Neuron (in vitro differentiated cells): Measurements from ENCODE around the gene KDM6B.

ENCODE experiments used
- H2AFZ ChIP-seq: one replicate; pipeline ENCODE4 v1.6.1; 2013; ENCODE audit warnings: low read depth, mild to moderate bottlenecking, inconsistent platforms, low read length, moderate library complexity
- H3K27me3 ChIP-seq: one replicate; pipeline ENCODE4 v1.6.1; 2013; ENCODE audit warnings: low read length; ENCODE audit not compliant: insufficient read depth
- H3K36me3 ChIP-seq: one replicate; pipeline ENCODE4 v1.6.1; 2013; ENCODE audit warnings: low read length; ENCODE audit not compliant: insufficient read depth
- H3K4me1 ChIP-seq: one replicate; pipeline ENCODE4 v1.6.1; 2013; ENCODE audit warnings: low read length; ENCODE audit not compliant: insufficient read depth
- H3K4me3 ChIP-seq: 2 replicates; pipeline ENCODE4 v1.5.1; 2013; ENCODE audit warnings: mild to moderate bottlenecking, low read length, moderate library complexity
- H3K9me3 ChIP-seq: one replicate; pipeline ENCODE4 v1.6.1; 2013; ENCODE audit warnings: low read length

Gene KDM6B, protein sequence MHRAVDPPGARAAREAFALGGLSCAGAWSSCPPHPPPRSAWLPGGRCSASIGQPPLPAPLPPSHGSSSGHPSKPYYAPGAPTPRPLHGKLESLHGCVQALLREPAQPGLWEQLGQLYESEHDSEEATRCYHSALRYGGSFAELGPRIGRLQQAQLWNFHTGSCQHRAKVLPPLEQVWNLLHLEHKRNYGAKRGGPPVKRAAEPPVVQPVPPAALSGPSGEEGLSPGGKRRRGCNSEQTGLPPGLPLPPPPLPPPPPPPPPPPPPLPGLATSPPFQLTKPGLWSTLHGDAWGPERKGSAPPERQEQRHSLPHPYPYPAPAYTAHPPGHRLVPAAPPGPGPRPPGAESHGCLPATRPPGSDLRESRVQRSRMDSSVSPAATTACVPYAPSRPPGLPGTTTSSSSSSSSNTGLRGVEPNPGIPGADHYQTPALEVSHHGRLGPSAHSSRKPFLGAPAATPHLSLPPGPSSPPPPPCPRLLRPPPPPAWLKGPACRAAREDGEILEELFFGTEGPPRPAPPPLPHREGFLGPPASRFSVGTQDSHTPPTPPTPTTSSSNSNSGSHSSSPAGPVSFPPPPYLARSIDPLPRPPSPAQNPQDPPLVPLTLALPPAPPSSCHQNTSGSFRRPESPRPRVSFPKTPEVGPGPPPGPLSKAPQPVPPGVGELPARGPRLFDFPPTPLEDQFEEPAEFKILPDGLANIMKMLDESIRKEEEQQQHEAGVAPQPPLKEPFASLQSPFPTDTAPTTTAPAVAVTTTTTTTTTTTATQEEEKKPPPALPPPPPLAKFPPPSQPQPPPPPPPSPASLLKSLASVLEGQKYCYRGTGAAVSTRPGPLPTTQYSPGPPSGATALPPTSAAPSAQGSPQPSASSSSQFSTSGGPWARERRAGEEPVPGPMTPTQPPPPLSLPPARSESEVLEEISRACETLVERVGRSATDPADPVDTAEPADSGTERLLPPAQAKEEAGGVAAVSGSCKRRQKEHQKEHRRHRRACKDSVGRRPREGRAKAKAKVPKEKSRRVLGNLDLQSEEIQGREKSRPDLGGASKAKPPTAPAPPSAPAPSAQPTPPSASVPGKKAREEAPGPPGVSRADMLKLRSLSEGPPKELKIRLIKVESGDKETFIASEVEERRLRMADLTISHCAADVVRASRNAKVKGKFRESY (N-terminal part only)

DNA sequence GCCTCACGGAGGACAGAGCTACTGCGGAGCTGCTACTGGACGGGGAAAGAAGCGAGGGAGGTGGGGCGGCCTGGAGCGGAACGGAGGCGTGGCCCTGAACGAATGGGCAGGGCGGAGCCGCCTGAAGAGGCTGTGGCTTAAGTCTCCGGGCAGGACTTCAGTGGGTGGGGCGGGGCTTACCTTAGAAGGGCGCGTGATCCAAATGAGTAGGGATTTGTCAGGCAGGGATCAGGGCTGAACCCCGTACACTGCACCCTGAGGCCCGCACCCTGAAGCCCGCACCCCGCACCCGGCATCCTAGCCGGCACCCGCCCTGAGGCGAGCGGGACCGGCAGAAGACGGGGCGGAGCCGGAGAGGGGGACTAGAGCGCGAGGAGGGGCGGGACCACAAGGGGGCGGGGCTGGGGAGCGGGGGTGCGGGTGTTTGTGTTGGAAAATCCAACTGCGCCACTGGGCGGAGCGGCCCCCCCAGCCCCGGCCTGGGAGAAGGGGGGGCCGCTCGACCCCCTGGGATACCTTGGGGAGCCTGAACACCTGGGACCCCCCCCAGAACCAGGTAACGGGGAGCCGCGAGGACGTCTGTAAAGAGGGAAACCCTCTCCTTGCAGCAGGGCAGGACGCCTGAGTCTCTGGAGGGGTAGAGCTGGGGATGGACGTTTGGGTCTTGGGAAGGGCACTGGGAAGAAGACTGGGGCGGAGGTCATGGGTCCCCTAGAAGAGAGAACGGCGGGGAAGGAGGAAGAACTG lies at the start of gene KDM6B:
KDM6B (plus strand) TSS at position 423 of the 747 bp plus-strand sequence. CDS start 11,338 bp downstream, outside the sequence.
- no peaks in the 10 kb centered on the region for H3K36me3 ChIP-seq
- H3K4me1 ChIP-seq, result peaks cover 35% of the 10 kb centered on the region
- peaks cover 11% of the 10 kb centered on the region for H3K27me3 ChIP-seq
- H3K4me3 ChIP-seq, result peak within 1 kb of the TSS; percentile 50
- peak within 1 kb of the TSS; percentile 41 for H2AFZ ChIP-seq
- H3K9me3 ChIP-seq, result no peaks in the 10 kb centered on the region

GRCh38 chr17:7786866-7787265 lies 47.2 kb upstream of the KDM6B start:
- Histone ChIP-seq H3K9me3 (no peaks in the 10 kb centered on the region), H3K36me3 (no peaks in the 10 kb centered on the region), H3K27me3 (peaks cover 6% of the 10 kb centered on the region), H3K4me3 (no peak overlapping the region), H3K4me1 (no peaks in the 10 kb centered on the region), H2AFZ (no peak overlapping the region)

DNA sequence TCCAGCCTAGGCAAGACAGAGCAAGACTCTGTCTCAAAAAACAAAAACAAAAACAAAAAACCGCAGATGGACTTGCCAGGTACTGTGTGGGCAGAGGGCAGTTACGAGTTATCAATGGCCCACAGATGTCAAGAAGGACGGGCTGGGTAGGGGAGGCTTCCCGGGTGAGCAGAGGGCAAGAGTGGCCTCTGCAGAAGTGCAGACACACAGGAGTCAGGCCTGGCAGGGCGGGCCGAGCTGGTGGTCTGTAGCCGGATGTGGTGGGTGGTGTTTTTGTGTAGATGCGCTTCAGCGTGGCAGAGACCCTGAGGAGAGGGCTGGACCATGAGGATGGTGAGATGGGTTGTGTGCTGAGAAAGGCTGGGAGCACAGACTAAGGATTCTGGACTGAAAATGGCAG lies 44.9 kb upstream of the KDM6B start:
- Histone ChIP-seq H3K27me3 (peaks cover 10% of the 10 kb centered on the region), H3K4me3 (no peak overlapping the region), H3K4me1 (no peaks in the 10 kb centered on the region), H3K36me3 (no peaks in the 10 kb centered on the region), H2AFZ (no peak overlapping the region), H3K9me3 (no peaks in the 10 kb centered on the region)

- Histone ChIP-seq H3K36me3 (no peaks in the 10 kb centered on the region), H3K9me3 (no peaks in the 10 kb centered on the region), H2AFZ (no peak overlapping the region), H3K27me3 (peaks cover 13% of the 10 kb centered on the region), H3K4me3 (no peak overlapping the region), H3K4me1 (no peaks in the 10 kb centered on the region)
These were observed 43.9 kb upstream of the KDM6B start for GRCh38 chr17:7790150-7790549.

- H3K27me3 ChIP-seq, result peaks cover 13% of the 10 kb centered on the region
- no peak overlapping the region for H3K4me3 ChIP-seq
- no peaks in the 10 kb centered on the region for H3K9me3 ChIP-seq
- H2AFZ ChIP-seq, result no peak overlapping the region
- no peaks in the 10 kb centered on the region for H3K4me1 ChIP-seq
- no peaks in the 10 kb centered on the region for H3K36me3 ChIP-seq
These were observed 41.4 kb upstream of the KDM6B start for GRCh38 chr17:7792611-7793010.

DNA sequence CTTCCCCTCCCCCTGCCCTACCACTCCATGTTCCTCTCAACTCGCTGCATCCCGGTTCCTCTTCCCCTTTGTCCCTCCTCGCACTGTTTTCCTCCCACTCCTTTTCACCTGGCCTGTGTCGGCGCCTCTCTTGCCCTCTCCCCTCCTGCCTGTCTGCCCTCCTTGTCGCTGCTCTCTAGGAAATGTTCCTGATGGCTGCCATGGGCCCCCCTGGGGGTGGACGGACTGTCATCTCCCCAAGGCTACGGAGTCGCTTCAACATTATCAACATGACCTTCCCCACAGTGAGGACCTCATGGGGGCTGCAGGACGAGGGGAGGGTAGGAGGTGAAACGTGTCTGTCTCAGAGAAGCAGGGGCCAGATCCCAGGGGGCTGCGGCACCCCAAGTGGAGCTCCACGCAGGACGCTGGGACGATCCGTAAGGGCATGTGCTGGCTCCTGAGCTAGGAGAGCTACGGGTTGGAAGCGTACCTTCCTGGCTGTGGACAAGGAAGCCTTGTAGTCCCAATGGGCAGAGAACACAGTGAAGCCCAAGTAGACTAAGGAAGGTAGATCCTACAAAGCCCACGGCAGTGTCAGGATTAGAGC lies 39.8 kb upstream of the KDM6B start:
- H3K36me3 ChIP-seq, result no peaks in the 10 kb centered on the region
- H2AFZ ChIP-seq, result no peak overlapping the region
- no peak overlapping the region for H3K4me3 ChIP-seq
- H3K9me3 ChIP-seq, result no peaks in the 10 kb centered on the region
- no peaks in the 10 kb centered on the region for H3K4me1 ChIP-seq
- H3K27me3 ChIP-seq, result peaks cover 8% of the 10 kb centered on the region

DNA sequence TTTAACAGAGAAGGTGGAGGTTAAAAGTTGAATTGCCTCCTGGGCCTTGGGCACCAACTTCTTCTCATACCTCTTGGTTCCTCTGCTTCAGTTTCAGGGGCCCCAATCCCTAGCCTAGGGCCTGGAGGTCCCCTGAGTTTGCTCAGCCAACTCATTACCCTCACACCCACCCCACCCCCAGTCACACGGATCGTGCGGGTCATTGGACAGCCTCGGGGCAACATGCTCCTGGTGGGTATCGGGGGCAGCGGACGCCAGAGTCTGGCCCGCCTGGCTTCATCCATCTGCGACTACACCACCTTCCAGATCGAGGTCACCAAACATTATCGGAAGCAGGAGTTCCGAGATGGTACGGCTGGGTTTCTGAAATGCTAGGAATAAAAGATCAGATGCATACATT lies 36.0 kb upstream of the KDM6B start:
- H3K9me3 ChIP-seq, result no peaks in the 10 kb centered on the region
- H2AFZ ChIP-seq, result no peak overlapping the region
- no peaks in the 10 kb centered on the region for H3K4me1 ChIP-seq
- peaks cover 11% of the 10 kb centered on the region for H3K27me3 ChIP-seq
- H3K4me3 ChIP-seq, result no peak overlapping the region
- no peaks in the 10 kb centered on the region for H3K36me3 ChIP-seq

- H3K27me3 ChIP-seq, result peaks cover 11% of the 10 kb centered on the region
- no peak overlapping the region for H3K4me3 ChIP-seq
- no peaks in the 10 kb centered on the region for H3K4me1 ChIP-seq
- H3K9me3 ChIP-seq, result no peaks in the 10 kb centered on the region
- H3K36me3 ChIP-seq, result no peaks in the 10 kb centered on the region
- no peak overlapping the region for H2AFZ ChIP-seq
These were observed 35.2 kb upstream of the KDM6B start for GRCh38 chr17:7798839-7799238.

GRCh38 chr17:7803981-7804380 lies 30.0 kb upstream of the KDM6B start:
- Histone ChIP-seq H3K9me3 (no peaks in the 10 kb centered on the region), H2AFZ (no peak overlapping the region), H3K4me1 (no peaks in the 10 kb centered on the region), H3K4me3 (no peak overlapping the region), H3K36me3 (no peaks in the 10 kb centered on the region), H3K27me3 (peaks cover 12% of the 10 kb centered on the region)

DNA sequence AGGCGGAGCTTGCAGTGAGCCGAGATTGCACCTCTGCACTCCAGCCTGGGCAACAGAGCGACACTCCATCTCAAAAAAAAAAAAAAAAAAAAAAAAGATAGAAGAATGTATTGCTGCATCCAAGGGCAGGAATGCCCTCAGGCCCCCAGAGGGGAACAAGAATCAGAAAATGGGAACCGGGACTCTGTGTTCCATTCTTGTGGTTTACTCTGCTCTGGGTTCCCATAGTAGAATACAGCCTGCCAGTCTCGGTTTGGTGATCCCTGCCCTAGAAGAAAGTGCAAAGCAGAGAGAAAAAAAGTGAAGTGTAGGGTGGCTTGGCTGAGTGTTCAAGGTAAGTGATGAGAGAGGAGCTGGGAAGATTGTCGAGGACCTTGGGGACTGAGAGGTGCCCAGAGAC lies 27.4 kb upstream of the KDM6B start:
- Histone ChIP-seq H3K9me3 (no peaks in the 10 kb centered on the region), H3K4me1 (no peaks in the 10 kb centered on the region), H3K4me3 (no peak overlapping the region), H2AFZ (no peak overlapping the region), H3K36me3 (no peaks in the 10 kb centered on the region), H3K27me3 (peaks cover 5% of the 10 kb centered on the region)

- no peaks in the 10 kb centered on the region for H3K9me3 ChIP-seq
- no peaks in the 10 kb centered on the region for H3K4me1 ChIP-seq
- no peak overlapping the region for H3K4me3 ChIP-seq
- H2AFZ ChIP-seq, result no peak overlapping the region
- no peaks in the 10 kb centered on the region for H3K36me3 ChIP-seq
- H3K27me3 ChIP-seq, result peaks cover 5% of the 10 kb centered on the region
These were observed 26.8 kb upstream of the KDM6B start for GRCh38 chr17:7807206-7807605.

GRCh38 chr17:7809086-7809790 lies 24.8 kb upstream of the KDM6B start:
- Histone ChIP-seq H3K4me1 (no peaks in the 10 kb centered on the region), H3K27me3 (peaks cover 5% of the 10 kb centered on the region), H3K4me3 (no peak overlapping the region), H3K9me3 (no peaks in the 10 kb centered on the region), H2AFZ (no peak overlapping the region), H3K36me3 (no peaks in the 10 kb centered on the region)
